DOHH2 (cell line): ENCODE results near the gene GSK3B.

ENCODE experiments used
- H3F3A ChIP-seq: fragments of 200-600 bp; sonication (generic), shearing (Covaris generic); 2 replicates; pipeline ENCODE4 v1.6.0; 2016; ENCODE audit warnings: antibody characterized with exemption, mild to moderate bottlenecking; ENCODE audit not compliant: control insufficient read depth, insufficient read depth
- H3K27ac ChIP-seq: fragments of 200-600 bp; sonication (generic); 2 replicates; pipeline ENCODE4 v1.5.1; 2014; ENCODE audit warnings: low read depth, mild to moderate bottlenecking, low read length, moderate library complexity
- H3K27me3 ChIP-seq: fragments of 200-600 bp; sonication (generic); 2 replicates; pipeline ENCODE4 v1.6.1; 2014; ENCODE audit warnings: mild to moderate bottlenecking, low read length, mixed read lengths; ENCODE audit not compliant: control insufficient read depth
- H3K36me3 ChIP-seq: fragments of 200-600 bp; sonication (generic); 2 replicates; pipeline ENCODE4 v1.6.1; 2014; ENCODE audit warnings: mild to moderate bottlenecking, low read length, moderate library complexity, mixed read lengths; ENCODE audit not compliant: control insufficient read depth
- H3K4me1 ChIP-seq: fragments of 200-600 bp; sonication (generic); 2 replicates; pipeline ENCODE4 v1.6.1; 2014; ENCODE audit warnings: mild to moderate bottlenecking, low read length, mixed read lengths; ENCODE audit not compliant: control insufficient read depth
- H3K4me2 ChIP-seq: fragments of 200-600 bp; sonication (generic); 2 replicates; pipeline ENCODE4 v1.6.0; 2014; ENCODE audit warnings: mild to moderate bottlenecking, low read length, moderate library complexity
- H3K4me3 ChIP-seq: fragments of 200-600 bp; sonication (generic); 2 replicates; pipeline ENCODE4 v1.5.1; 2014; ENCODE audit warnings: mild to moderate bottlenecking, low read length, mixed read lengths
- H3K79me2 ChIP-seq: fragments of 200-600 bp; sonication (generic); 2 replicates; pipeline ENCODE4 v1.6.1; 2014; ENCODE audit warnings: mild to moderate bottlenecking, low read length, mixed read lengths; ENCODE audit not compliant: control insufficient read depth
- H3K9me2 ChIP-seq: fragments of 200-600 bp; sonication (generic); replicated peaks from 2 replicates; pipeline ENCODE4 v1.6.1; 2014; ENCODE audit warnings: mild to moderate bottlenecking, low read length, mixed read lengths; ENCODE audit not compliant: control insufficient read depth
- H3K9me3 ChIP-seq: fragments of 200-600 bp; sonication (generic); 2 replicates; pipeline ENCODE4 v1.6.1; 2014; ENCODE audit warnings: antibody characterized with exemption, low read length, mixed read lengths; ENCODE audit not compliant: control insufficient read depth, insufficient read depth
- H4K20me1 ChIP-seq: fragments of 200-600 bp; sonication (generic); 2 replicates; pipeline ENCODE4 v1.6.0; 2014; ENCODE audit warnings: low read depth, mild to moderate bottlenecking, antibody characterized with exemption, low read length, moderate library complexity; ENCODE audit not compliant: control insufficient read depth, insufficient read depth
- CTCF ChIP-seq: fragments of 200-600 bp; sonication (generic); IDR thresholded peaks from one replicate; pipeline ENCODE4 v1.5.1; 2014; ENCODE audit warnings: antibody characterized with exemption, mild to moderate bottlenecking, low read depth, low read length; ENCODE audit not compliant: poor library complexity, severe bottlenecking
- EZH2phosphoT487 ChIP-seq: fragments of 200-600 bp; sonication (generic); IDR thresholded peaks from 2 replicates; pipeline ENCODE4 v1.6.1; 2017; ENCODE audit warnings: borderline replicate concordance, mild to moderate bottlenecking, antibody characterized with exemption, low read length, moderate library complexity, mixed read lengths

Gene GSK3B

GRCh38 chr3:119885746-119886530 lies 208.3 kb downstream of the GSK3B start:
- 0 out of 2 replicates have a peak, but pooled peaks cover 7% of the 10 kb centered on the region for H3K9me3 ChIP-seq
- no peak overlapping the region for H3K27ac ChIP-seq
- no peaks in the 10 kb centered on the region for H3K27me3 ChIP-seq
- no peaks in the 10 kb centered on the region for H3K4me1 ChIP-seq
- H4K20me1 ChIP-seq: no peaks in the 10 kb centered on the region
- no peak overlapping the region for H3K4me3 ChIP-seq
- no peaks in the 10 kb centered on the region for H3K79me2 ChIP-seq
- H3K9me2 ChIP-seq: no peaks in the 10 kb centered on the region
- H3K36me3 ChIP-seq: peaks cover 25% of the 10 kb centered on the region
- TF ChIP-seq EZH2phosphoT487 (no peak), CTCF (no peak)
- no peaks in the 10 kb centered on the region for H3F3A ChIP-seq
- H3K4me2 ChIP-seq: no peak overlapping the region

GRCh38 chr3:119884161-119884557 lies 210.1 kb downstream of the GSK3B start:
- no peak for TF ChIP-seq EZH2phosphoT487
- TF ChIP-seq CTCF: no peak
- no peaks in the 10 kb centered on the region for H4K20me1 ChIP-seq
- H3K27me3 ChIP-seq: no peaks in the 10 kb centered on the region
- H3K79me2 ChIP-seq: no peaks in the 10 kb centered on the region
- H3K9me2 ChIP-seq: no peaks in the 10 kb centered on the region
- no peak overlapping the region for H3K4me3 ChIP-seq
- H3K4me1 ChIP-seq: no peaks in the 10 kb centered on the region
- H3K36me3 ChIP-seq: peaks cover 25% of the 10 kb centered on the region
- no peaks in the 10 kb centered on the region for H3F3A ChIP-seq
- no peak overlapping the region for H3K4me2 ChIP-seq
- no peak overlapping the region for H3K27ac ChIP-seq
- H3K9me3 ChIP-seq: 0 out of 2 replicates have a peak, but pooled peaks cover 7% of the 10 kb centered on the region

- Histone ChIP-seq H3K4me1 (no peaks in the 10 kb centered on the region), H3F3A (no peaks in the 10 kb centered on the region), H3K27me3 (no peaks in the 10 kb centered on the region), H3K79me2 (no peaks in the 10 kb centered on the region), H3K36me3 (peaks cover 19% of the 10 kb centered on the region), H3K9me2 (no peaks in the 10 kb centered on the region), H4K20me1 (no peaks in the 10 kb centered on the region), H3K4me2 (no peak overlapping the region), H3K27ac (no peak overlapping the region), H3K4me3 (no peak overlapping the region), H3K9me3 (0 out of 2 replicates have a peak, but pooled peaks cover 3% of the 10 kb centered on the region)
- TF ChIP-seq CTCF: no peak
- no peak for TF ChIP-seq EZH2phosphoT487
Observed at GRCh38 chr3:119883461-119884160, 210.6 kb downstream of the GSK3B start.
